Right lobe of liver (tissue), 6 donors: Measurements from ENCODE around the gene ZFR2. TPM values are rescaled to one million over a fixed set of nuclear protein-coding genes. Genes with fewer than 3 reads are reported as not detected.
A peak's percentile ranks its signal among the peaks of the same experiment; 100 is the strongest.
"Not testable (repeated sequence)": the region's sequence is repeated elsewhere in the genome, so short reads cannot be mapped to it uniquely, and the experiment has no call there.

Experiments used
- ATAC-seq, 4 donors: fragments of 200-7000 bp; cut with Tn5 transposase; one replicate each; pipeline ENCODE4 v1.9.1; 2020; ENCODE audit warnings: mild to moderate bottlenecking in 4 of 4, moderate library complexity in 4 of 4
- DNase-seq, 3 donors: peaks; one replicate each; pipeline ENCODE4 v3.0.0-alpha.2; 2020
- H3K27ac ChIP-seq, 3 donors: fragments of 200-600 bp; one replicate each; pipeline ENCODE4 v1.8.0; 2022
- H3K27me3 ChIP-seq, 2 donors: fragments of 200-600 bp; one replicate each; pipeline ENCODE4 v1.8.0; 2022
- H3K36me3 ChIP-seq, 4 donors: fragments of 200-600 bp; sonication (generic) in 1 of 4; one replicate each; pipeline versions ENCODE4 v1.5.1 to v1.8.0; 2017 to 2022; ENCODE audit warnings: control low read depth in 1 of 4
- H3K4me1 ChIP-seq, 4 donors: fragments of 200-600 bp; sonication (generic) in 1 of 4; one replicate each; pipeline versions ENCODE4 v1.5.1 to v1.8.0; 2017 to 2022; ENCODE audit warnings: control low read depth in 1 of 4
- H3K4me3 ChIP-seq, 3 donors: fragments of 200-600 bp; one replicate each; pipeline ENCODE4 v1.8.0; 2022
- H3K9me3 ChIP-seq, 4 donors: fragments of 200-600 bp; sonication (generic) in 1 of 4; one replicate each; pipeline versions ENCODE4 v1.5.1 to v1.8.0; 2017 to 2022; ENCODE audit warnings: control low read depth in 1 of 4
- CTCF ChIP-seq, 4 donors: fragments of 200-600 bp in 3 of 4; fragments of 450-650 bp in 1 of 4; IDR thresholded peaks; one replicate each; pipeline versions ENCODE4 v1.5.1 to v1.8.0; 2016 to 2022; ENCODE audit warnings: antibody characterized with exemption in 4 of 4, mild to moderate bottlenecking in 2 of 4
- POLR2A ChIP-seq: fragments of 450-650 bp; IDR thresholded peaks from one replicate; pipeline ENCODE4 v1.6.1; 2017; ENCODE audit warnings: antibody characterized with exemption, mild to moderate bottlenecking
- WGBS: methylation state at CpG from one replicate; pipeline ENCODE4 v1.1.6; 2018; ENCODE audit warnings: low coverage, low lambda C conversion rate; ENCODE audit not compliant: insufficient coverage; ENCODE audit errors: missing lambda C conversion rate; 5-methylcytosine and 5-hydroxymethylcytosine counted together
- intact Hi-C, 2 donors: fragments of 100-400 bp; cut with DNase I; formaldehyde crosslinking; loops; one replicate each; pipeline versions ENCODE4 v1.11.2 to v1.14.1; 2022
- total RNA-seq, 6 experiments: library from RNA; depleted of rRNA in 2 of 6; stranded (reverse); fragments of >200 nt in 2 of 6; fragmentation: NEBNext Ultra II Directional in 3 of 6; extraction: Animal tissue kit (Norgen Biotek cat#: 25700) in 3 of 6; gene quantifications; one replicate each; pipeline versions ENCODE4 v1.1.0 to v1.2.4, GENCODE V29; 2016 to 2023
- donor health status: DM: no; HTN: yes; CAD: no.
- donor health status: DM: no; HTN: no; CAD: no.
- donor health status: DM: no; HTN: no; CAD: no.
- donor health status: DM: no; HTN: yes; CAD: no.
- donor health status: DM: no; HTN: yes; CAD: no.

Gene ZFR2
- total RNA-seq, 6 experiments from 2014 or later: not detected

DNA sequence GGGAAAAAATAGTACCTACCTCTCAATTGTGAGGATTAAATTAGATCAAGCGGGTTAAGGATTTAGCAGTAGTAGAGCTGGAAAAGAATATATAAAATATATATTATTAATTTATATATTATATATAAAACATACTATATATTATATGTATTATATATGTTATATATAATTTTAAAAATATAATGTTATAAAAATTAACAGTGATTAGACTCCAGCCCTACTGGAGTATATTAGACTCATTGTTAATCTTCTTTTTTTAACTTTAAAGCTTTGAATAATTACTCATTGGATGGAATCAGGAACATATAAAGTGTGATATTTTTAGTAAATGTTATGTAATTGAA is 106.7 kb downstream of the ZFR2 start:
- WGBS: 78% methylated on average over 1 of the region's 1 CpG
- no peak for DNase-seq
- peaks cover 0 to 24% (median 0%) of the 10 kb centered on the region in 4 donors for H3K36me3 ChIP-seq
- intact Hi-C loops: no loop called here
- H3K9me3 ChIP-seq: no peaks in the 10 kb centered on the region
- H3K4me3 ChIP-seq: no peak overlapping the region
- peak overlapping the region; percentile 93 to 99 (median 97) for H3K27ac ChIP-seq
- H3K27me3 ChIP-seq: no peaks in the 10 kb centered on the region
- no peak for ATAC-seq
- peaks cover 0 to 23% (median 9%) of the 10 kb centered on the region in 4 donors for H3K4me1 ChIP-seq
- no peak for TF ChIP-seq POLR2A
- no peak for TF ChIP-seq CTCF (IDR thresholded peaks at IDR 0.05)

- no peaks in the 10 kb centered on the region for H3K27me3 ChIP-seq
- no peaks in the 10 kb centered on the region for H3K9me3 ChIP-seq
- peaks cover 0 to 22% (median 0%) of the 10 kb centered on the region in 4 donors for H3K36me3 ChIP-seq
- DNase-seq (peak; percentile 93 to 95 (median 94)), ATAC-seq (peak; percentile 65 to 71 (median 66))
- peaks cover 0 to 23% (median 9%) of the 10 kb centered on the region in 4 donors for H3K4me1 ChIP-seq
- TF ChIP-seq POLR2A (peak; percentile 60), CTCF (IDR thresholded peaks at IDR 0.05) (peak; percentile 56 to 88 (median 72))
- 15% methylated on average over 11 of the region's 45 CpGs for WGBS
- intact Hi-C loops: no loop called here
- peak within 1 kb of the TSS; percentile 83 to 92 (median 88) for H3K4me3 ChIP-seq
- peak within 1 kb of the TSS; percentile 93 to 99 (median 97) for H3K27ac ChIP-seq
Observed at GRCh38 chr19:3761382-3762129, 107.3 kb downstream of the ZFR2 start, which contains the start of gene APBA3. APBA3 (minus strand) TSS chr19:3761692; CDS start chr19:3760264, 1,428 bp downstream.

DNA sequence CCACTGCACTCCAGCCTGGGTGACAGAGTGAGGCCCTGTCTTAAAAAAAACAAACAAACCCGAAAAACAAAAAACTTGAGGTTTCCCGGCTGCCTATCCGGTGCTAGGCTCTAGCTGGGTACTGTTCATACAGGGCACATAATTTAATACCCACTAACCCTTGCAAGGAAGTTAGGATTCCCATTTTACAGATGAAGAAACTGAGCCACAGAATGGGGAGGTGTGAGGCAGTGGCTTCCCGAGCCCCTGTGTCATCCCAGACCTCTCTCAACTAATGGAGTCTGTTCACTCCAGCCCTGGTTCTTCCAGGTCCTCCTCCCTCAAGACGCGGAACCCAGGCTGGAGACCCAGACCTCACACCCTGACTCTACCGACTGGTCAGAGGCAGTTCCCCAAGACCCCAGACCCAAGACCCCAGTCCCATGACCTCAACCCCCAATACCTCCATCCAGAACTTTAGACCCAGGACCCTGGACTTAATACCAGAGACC is 107.9 kb downstream of the ZFR2 start:
- H3K27ac ChIP-seq: peak overlapping the region; percentile 83 to 99 (median 93)
- DNase-seq (no peak), ATAC-seq (no peak)
- peaks cover 0 to 23% (median 9%) of the 10 kb centered on the region in 4 donors for H3K4me1 ChIP-seq
- H3K9me3 ChIP-seq: no peaks in the 10 kb centered on the region
- peak overlapping the region; percentile 83 to 92 (median 88) for H3K4me3 ChIP-seq
- TF ChIP-seq CTCF (IDR thresholded peaks at IDR 0.05) (no peak), POLR2A (no peak)
- intact Hi-C loops: no loop called here
- no peaks in the 10 kb centered on the region for H3K27me3 ChIP-seq
- WGBS: 13% methylated on average over 7 of the region's 7 CpGs
- H3K36me3 ChIP-seq: peaks cover 0 to 22% (median 0%) of the 10 kb centered on the region in 4 donors

DNA sequence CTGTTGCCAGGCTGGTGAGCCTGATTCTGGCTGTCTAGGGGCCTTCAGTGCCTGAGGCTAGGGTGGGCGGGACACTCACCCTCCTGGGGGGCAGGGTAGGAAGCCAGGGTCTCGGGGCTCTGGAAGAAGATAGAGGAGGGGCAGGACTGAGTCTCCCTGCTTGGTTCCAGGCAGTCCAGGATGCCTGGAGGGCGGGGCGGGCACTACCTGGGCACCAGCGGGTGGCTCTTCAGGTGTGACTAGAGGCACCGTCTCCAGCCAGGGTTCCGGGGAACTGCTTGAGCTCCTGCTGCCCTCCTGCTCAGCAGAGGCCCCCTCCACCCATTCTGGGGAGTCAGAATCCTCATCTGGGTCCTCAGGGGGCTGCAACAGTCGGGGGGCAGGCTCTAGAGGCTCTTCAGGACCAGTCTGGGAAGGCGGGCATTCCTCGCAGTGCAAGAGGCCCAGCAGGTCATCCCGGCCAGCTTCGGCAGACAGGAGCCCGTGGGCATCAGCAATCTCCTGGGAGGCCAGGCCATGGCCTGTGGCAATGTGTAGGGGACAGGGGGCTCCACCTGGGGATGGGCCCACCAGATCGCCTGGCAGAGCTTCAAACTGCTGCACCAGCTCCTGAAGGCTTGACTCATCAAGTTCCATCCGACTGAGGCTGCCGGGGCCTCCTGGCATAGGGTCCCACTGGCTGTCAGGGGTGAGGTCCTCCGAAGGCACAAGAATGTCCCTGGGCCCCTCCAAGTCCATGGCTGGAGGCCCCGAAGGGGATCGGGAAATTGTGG is 109.2 kb downstream of the ZFR2 start:
- ATAC-seq (no peak), DNase-seq (no peak)
- H3K27me3 ChIP-seq: no peaks in the 10 kb centered on the region
- peaks cover 0 to 13% (median 0%) of the 10 kb centered on the region in 4 donors for H3K36me3 ChIP-seq
- no peak overlapping the region for H3K27ac ChIP-seq
- WGBS: 80% methylated on average over 2 of the region's 19 CpGs
- H3K4me3 ChIP-seq: no peak overlapping the region
- TF ChIP-seq POLR2A: no peak
- no peak for TF ChIP-seq CTCF (IDR thresholded peaks at IDR 0.05)
- intact Hi-C loops: no loop called here
- H3K9me3 ChIP-seq: no peaks in the 10 kb centered on the region
- H3K4me1 ChIP-seq: peaks cover 0 to 23% (median 9%) of the 10 kb centered on the region in 4 donors

DNA sequence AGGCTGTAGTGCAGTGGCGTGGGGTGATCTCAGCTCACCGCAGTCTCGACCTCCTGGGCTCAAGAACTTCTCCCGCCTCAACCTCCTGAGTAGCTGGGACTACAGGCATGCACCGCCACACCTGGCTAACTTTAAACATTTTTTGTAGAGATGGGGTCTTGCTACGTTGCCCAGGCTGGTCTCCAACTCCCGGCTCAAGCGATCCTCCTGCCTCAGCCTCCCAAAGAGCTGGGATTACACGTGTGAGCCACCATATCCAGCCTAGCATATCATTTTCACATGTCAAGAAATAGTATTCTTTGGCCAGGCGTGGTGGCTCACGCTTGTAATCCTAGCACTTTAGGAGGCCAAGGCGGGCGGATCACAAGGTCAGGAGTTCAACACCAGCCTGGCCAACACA is 110.5 kb downstream of the ZFR2 start:
- Histone ChIP-seq H3K36me3 (peaks cover 0 to 17% (median 0%) of the 10 kb centered on the region in 4 donors), H3K4me1 (peaks cover 0 to 19% (median 8%) of the 10 kb centered on the region in 4 donors)
- DNase-seq, ATAC-seq, H3K4me3 ChIP-seq, H3K9me3 ChIP-seq, H3K27ac ChIP-seq, intact Hi-C loops, H3K27me3 ChIP-seq: not testable (repeated sequence)
- 96% methylated on average over 10 of the region's 13 CpGs for WGBS

DNA sequence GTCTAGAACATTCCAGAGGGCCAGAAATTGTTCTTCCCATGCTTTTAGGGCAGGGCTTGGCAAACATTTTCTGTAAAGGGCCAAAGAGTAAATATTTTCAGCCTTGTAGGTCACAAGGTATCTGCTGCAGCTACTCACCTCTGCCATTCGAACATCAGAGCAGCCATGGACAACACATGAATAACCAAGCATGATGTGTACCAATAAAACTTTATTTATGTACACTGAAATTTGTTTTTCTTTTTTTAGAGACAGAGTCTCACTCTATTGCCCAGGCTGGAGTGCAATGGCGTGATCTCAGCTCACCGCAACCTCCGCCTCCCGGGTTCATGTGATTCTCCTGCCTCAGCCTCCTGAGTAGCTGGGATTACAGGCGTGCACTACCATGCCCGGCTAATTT is 111.1 kb downstream of the ZFR2 start:
- intact Hi-C loops, ATAC-seq, H3K9me3 ChIP-seq, H3K27ac ChIP-seq, H3K4me3 ChIP-seq, DNase-seq, H3K27me3 ChIP-seq: not testable (repeated sequence)
- peaks cover 0 to 16% (median 7%) of the 10 kb centered on the region in 4 donors for H3K4me1 ChIP-seq
- 91% methylated on average over 7 of the region's 7 CpGs for WGBS
- H3K36me3 ChIP-seq: peaks cover 0 to 21% (median 0%) of the 10 kb centered on the region in 4 donors
